ENCODE data around the gene TMEM186.
"Not testable (repeated sequence)": the region's sequence is repeated elsewhere in the genome, so short reads cannot be mapped to it uniquely, and the experiment has no call there.

TMEM186 gene, protein sequence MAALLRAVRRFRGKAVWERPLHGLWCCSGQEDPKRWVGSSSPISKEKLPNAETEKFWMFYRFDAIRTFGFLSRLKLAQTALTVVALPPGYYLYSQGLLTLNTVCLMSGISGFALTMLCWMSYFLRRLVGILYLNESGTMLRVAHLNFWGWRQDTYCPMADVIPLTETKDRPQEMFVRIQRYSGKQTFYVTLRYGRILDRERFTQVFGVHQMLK

DNA sequence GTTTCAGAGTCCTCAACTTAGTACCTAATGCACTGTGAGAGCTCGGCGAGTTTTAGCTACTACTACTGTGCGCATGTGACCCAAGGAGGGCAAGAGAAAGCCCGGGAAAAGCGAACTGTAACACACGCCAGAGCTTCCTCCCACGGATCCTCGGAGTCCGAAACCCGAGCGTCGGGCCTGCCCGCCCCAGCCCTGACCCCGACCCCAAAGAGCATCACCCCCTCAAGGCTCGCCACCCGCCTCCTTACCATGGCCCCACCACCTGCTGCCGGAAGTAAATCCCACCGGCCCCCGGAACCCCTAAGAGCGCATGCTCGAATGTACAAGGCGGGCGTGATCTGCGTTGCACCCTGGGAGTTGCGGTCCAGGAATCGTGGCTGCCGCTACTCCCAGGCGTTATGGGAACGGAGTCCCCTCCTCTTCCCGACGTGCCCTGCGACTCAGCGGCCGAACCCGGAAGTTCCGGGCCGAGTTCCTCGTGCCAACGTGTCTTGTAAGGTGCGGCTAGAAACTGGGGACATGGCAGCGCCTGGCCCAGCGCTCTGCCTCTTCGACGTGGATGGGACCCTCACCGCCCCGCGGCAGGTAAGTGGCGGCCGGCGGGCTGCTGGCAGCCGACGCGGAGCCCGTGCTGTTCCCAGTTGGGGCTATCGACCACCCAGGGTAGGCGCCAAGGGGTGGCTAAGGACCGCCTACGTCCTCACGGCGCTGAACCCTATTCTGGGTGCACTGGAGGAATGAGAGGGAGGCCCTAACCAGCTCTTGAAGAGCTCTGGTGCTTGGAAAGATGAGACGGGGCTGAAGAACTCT is at the start of gene TMEM186, which contains the start of gene PMM2:
Gene TMEM186 (minus strand): TSS at position 276 of the 810 bp plus-strand sequence. CDS start 25 bp downstream, at position 251.
Gene PMM2 (plus strand): TSS at position 476 of the 810 bp plus-strand sequence. CDS start 44 bp downstream, at position 520.
- TF ChIP-seq, protein P1, sequence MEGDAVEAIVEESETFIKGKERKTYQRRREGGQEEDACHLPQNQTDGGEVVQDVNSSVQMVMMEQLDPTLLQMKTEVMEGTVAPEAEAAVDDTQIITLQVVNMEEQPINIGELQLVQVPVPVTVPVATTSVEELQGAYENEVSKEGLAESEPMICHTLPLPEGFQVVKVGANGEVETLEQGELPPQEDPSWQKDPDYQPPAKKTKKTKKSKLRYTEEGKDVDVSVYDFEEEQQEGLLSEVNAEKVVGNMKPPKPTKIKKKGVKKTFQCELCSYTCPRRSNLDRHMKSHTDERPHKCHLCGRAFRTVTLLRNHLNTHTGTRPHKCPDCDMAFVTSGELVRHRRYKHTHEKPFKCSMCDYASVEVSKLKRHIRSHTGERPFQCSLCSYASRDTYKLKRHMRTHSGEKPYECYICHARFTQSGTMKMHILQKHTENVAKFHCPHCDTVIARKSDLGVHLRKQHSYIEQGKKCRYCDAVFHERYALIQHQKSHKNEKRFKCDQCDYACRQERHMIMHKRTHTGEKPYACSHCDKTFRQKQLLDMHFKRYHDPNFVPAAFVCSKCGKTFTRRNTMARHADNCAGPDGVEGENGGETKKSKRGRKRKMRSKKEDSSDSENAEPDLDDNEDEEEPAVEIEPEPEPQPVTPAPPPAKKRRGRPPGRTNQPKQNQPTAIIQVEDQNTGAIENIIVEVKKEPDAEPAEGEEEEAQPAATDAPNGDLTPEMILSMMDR (IDR thresholded peaks at IDR 0.05; ENCODE audit: low read depth, low read length) = no peak
- DNase-seq (ENCODE audit: extremely low read depth, low read depth) = peak; percentile 86

DNA sequence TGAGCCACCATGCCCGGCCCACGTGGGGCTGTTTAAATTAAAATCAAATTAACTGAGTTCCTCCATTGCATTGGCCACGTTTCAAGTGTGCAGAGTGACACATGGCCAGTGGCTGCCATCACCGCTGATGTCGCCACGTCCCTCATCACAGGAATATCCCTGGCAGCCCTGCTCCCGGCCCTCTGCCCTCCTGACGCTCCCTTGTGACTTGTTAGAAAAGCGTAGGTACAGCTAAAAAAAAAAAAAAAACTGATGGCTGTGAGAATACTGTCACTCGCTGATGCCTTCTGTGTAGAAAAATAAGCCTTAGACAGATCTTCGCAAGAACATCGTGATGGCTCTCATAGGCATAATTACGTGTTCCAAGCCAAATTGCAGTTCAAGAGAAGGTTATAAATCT is 49.7 kb upstream of the TMEM186 start:
- DNase-seq (ENCODE audit: extremely low read depth, low read depth) = no peak
- TF ChIP-seq, protein P1 (IDR thresholded peaks at IDR 0.05; ENCODE audit: low read depth, low read length) = no peak

DNA sequence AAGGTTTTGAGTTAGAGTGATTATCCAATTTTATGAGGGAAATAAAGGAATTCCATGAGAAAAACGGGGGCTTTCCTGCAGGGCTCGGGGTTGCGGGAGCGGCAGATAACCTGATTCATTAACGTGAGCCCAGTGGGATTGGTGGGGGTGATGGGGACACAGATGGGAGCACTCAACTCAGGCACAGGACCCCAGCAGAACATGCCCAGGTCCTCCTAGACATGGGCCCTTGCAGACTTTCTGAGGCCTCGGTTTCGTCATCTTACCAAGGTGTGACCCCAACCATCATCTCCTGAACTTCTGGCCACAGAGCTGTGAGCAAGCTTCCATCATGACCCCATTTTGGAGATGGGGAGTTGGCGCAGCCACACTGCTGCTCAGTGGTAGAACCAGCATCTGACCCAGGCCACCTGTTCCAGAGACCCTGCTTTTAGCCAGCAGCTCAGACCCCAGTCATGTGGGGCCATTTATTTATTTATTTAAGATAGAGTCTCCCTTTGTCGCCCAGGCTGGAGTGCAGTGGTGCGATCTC is 49.0 kb upstream of the TMEM186 start:
- DNase-seq (ENCODE audit: extremely low read depth, low read depth) = no peak
- TF ChIP-seq, protein P1 (IDR thresholded peaks at IDR 0.05; ENCODE audit: low read depth, low read length) = no peak

DNA sequence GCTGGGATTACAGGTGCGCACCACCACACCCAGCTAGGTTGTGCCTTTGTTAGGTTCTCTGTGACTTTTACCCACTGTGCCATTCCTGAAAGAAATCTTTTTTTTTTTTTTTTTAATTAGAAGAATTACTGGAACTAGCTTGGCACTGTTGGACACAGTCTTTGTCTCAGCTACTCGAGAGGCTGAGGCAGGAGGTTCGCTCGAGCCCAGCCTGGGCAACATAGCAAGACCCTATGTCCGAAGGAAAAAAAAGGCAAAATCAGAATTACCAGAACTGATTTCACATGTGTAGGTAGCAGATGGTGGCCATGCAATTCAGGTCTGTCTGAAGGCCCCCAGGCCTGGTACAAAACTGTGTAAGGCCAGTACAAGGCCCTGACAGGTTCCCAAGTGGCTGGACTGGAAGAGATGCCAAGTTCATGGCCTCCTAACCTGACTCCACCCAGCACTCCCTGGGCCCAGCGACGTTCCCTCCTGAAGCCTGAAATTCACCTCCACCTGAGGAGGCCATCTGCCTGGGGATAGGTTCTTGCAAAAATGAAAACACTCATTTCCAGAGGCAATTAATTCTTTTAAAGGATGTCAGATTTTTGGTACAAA is 48.4 kb upstream of the TMEM186 start:
- no peak for DNase-seq (ENCODE audit: extremely low read depth, low read depth)
- TF ChIP-seq, protein P1 (IDR thresholded peaks at IDR 0.05; ENCODE audit: low read depth, low read length) = no peak

DNA sequence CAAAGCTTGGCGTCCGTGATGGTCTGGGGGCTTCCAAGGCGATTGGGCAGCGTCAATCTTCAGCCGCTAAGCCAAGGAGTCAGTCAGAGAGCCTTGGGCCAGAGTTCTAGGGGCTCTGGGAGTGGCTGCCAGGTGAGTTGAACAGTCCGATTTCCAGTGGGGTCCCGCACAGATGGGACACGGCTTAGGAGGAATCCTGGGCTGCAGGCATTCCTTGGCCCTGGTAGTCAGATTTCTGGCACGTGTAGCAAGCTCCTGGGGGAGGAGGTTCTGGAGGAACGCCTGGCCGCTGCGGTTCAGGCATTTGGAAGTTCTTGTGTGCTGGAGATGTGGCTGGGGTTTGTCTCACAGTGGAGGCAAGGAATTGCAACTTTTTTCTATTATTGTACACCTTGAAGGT is 45.9 kb upstream of the TMEM186 start:
- not testable (repeated sequence) for DNase-seq (ENCODE audit: extremely low read depth, low read depth)

DNA sequence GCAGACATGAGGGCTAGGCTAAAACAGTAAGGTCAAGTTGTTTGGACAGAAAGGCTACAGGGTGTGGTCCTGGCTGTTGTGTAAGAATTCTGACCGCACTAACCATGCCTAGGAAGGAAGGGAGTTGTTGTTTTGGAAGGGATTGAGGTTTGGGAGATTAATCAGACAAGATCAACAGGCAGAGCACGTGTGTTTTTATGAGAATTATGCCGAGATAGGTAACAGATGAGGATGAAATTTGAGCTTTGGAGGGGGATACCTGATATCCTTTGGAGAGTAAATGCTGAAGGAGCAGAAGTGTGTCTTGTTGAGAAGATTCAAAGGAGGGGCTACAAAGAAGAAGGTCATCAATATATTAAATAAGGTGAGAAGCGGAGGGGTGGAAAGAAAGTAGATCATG is 44.6 kb upstream of the TMEM186 start:
- not testable (repeated sequence) for DNase-seq (ENCODE audit: extremely low read depth, low read depth)

DNA sequence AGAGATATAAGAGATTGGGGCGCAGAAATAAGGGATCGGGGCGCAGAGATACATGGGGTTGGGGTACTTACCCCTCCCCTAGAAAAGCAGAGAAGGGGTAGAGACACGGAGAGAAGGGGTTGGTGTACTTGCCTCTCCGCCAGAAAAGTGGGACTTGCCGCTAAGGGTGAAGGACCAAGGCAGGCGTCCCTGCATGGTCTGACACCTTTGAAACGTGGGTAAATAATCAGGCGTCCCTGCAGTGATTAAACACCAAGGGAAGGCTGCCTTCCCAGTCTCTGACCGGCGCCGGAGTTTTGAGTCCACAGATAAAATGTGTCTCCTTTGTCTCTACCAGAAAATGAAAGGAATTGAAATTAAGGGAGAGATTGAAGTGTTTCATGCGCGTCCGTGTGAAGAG is 40.2 kb upstream of the TMEM186 start:
- DNase-seq (ENCODE audit: extremely low read depth, low read depth) = not testable (repeated sequence)

DNA sequence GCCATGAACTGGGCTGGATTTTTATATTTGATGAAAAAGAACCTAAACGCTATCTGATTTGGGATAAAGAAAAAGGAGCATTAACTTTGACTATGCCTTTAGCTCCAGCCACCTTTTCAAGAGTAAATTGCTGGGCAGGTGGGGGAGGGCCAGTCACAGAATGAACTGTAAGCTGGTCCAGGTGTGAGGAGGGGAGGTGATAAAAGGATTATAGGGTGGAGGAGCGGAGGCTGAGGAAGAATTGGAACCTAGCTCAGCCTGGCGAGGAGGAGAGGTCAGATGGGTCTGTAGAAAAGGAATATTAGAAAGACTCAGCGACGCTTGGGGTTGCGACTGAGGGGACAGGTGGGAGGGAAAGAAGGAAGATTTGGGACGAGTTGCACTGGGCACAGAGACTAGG is 39.4 kb upstream of the TMEM186 start:
- DNase-seq (ENCODE audit: extremely low read depth, low read depth) = not testable (repeated sequence)

DNA sequence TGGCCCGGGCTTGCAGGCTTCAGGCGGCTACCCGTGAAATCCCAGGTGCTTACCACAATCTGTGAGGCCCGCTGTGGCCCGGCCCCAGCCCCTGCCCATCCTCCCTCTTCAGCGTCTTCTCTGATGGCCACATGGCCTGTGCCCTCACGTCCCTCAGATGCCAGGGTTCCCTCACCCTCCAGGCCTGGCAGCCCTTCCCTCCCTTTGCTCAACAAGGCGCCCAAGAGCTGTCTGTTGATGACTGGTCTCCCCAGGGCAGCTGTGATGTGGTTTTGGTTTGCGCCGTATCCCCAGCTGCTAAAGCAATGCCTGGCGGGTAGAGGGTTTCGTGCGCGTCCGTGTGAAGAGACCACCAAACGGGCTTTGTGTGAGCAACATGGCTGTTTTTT is 35.3 kb upstream of the TMEM186 start:
- no peak for DNase-seq (ENCODE audit: extremely low read depth, low read depth)
- TF ChIP-seq, protein P1 (IDR thresholded peaks at IDR 0.05; ENCODE audit: low read depth, low read length) = no peak

All from AG09319 (cell line).